ENCODE measurements around the gene PLEKHS1. TPM values are rescaled to one million over a fixed set of nuclear protein-coding genes. Genes with fewer than 3 reads are reported as not detected.

The PLEKHS1 gene
- total RNA-seq (under 1 TPM in 1 of 5 experiments, not detected in 4; 0.07 TPM), polyA plus RNA-seq (not detected), total RNA-seq (not detected)

- intact Hi-C loops (cut with micrococcal nuclease): no loop called here
Measured at GRCh38 chr10:113751181-113751732, at the start of gene PLEKHS1. PLEKHS1 (plus strand) TSS chr10:113751682; CDS start chr10:113755278, 3,596 bp downstream.

GRCh38 chr10:113704637-113705343, 46.7 kb upstream of the PLEKHS1 start:
- no peak overlapping the region for H3K27ac ChIP-seq (ENCODE audit: low read depth, low read length)
- H3K36me3 Mint-ChIP-seq: peaks cover 8 to 33% (median 16%) of the 10 kb centered on the region in 5 donors
- DNase-seq: peak in 5 of 9 donors; percentile 12 to 30 (median 19)
- peaks cover 0 to 4% (median 2%) of the 10 kb centered on the region in 3 experiments for H3K36me3 ChIP-seq (ENCODE audit: control insufficient read depth in 2 of 3, insufficient read depth in 3 of 3, low read length in 3 of 3)
- ATAC-seq: no peak
- H3K9me3 Mint-ChIP-seq: no peaks in the 10 kb centered on the region
- no peaks in the 10 kb centered on the region for H3K9me3 ChIP-seq (ENCODE audit: control insufficient read depth in 2 of 3, low read length in 3 of 3)
- H3K4me1 ChIP-seq (ENCODE audit: control insufficient read depth in 2 of 2, insufficient read depth in 2 of 2, low read length in 2 of 2): peaks cover 0 to 11% of the 10 kb centered on the region in 2 donors
- ChIA-PET POLR2A (no interaction called here), CTCF (interaction anchor here (2.8 kb wide), 1 partner anchor 397 kb away, joined by 7 read pairs; no protein-coding TSS in a partner anchor)
- H3K27me3 Mint-ChIP-seq: no peaks in the 10 kb centered on the region
- H3K4me1 Mint-ChIP-seq: peaks cover 20 to 39% (median 33%) of the 10 kb centered on the region in 7 donors
- no peak overlapping the region for H3K4me3 ChIP-seq (ENCODE audit: low read length)
- no peak overlapping the region for H3K27ac Mint-ChIP-seq
- no peaks in the 10 kb centered on the region for H3K27me3 ChIP-seq (ENCODE audit: control insufficient read depth in 2 of 2, insufficient read depth in 2 of 2, low read length in 2 of 2)
- intact Hi-C loops (cut with micrococcal nuclease): loop anchor here (1.0 to 2.0 kb wide), 3 partner anchors 25 to 399 kb away; partner anchors contain the start of gene CASP7 (in 1 of the 2)
- no peak overlapping the region for H3K4me3 Mint-ChIP-seq

More at GRCh38 chr10:113751181-113751732, at the start of gene PLEKHS1:
- no peaks in the 10 kb centered on the region for H3K4me1 Mint-ChIP-seq
- no peak within 1 kb of the TSS for H3K4me3 ChIP-seq (ENCODE audit: low read length)
- H3K9me3 ChIP-seq (ENCODE audit: control insufficient read depth in 2 of 3, low read length in 3 of 3): no peaks in the 10 kb centered on the region
- H3K27ac Mint-ChIP-seq: no peak within 1 kb of the TSS
- no peak within 1 kb of the TSS for H3K27ac ChIP-seq (ENCODE audit: low read depth, low read length)
- H3K36me3 ChIP-seq (ENCODE audit: control insufficient read depth in 2 of 3, insufficient read depth in 3 of 3, low read length in 3 of 3): no peaks in the 10 kb centered on the region
- no peaks in the 10 kb centered on the region for H3K4me1 ChIP-seq (ENCODE audit: control insufficient read depth in 2 of 2, insufficient read depth in 2 of 2, low read length in 2 of 2)
- no peak for ATAC-seq
- H3K9me3 Mint-ChIP-seq: no peaks in the 10 kb centered on the region
- CTCF ChIA-PET: no interaction called here
- H3K4me3 Mint-ChIP-seq: no peak within 1 kb of the TSS
- peaks cover 11 to 35% (median 24%) of the 10 kb centered on the region in 5 donors for H3K27me3 Mint-ChIP-seq
- H3K36me3 Mint-ChIP-seq: no peaks in the 10 kb centered on the region
- POLR2A ChIA-PET: no interaction called here
- no peak for DNase-seq
- no peaks in the 10 kb centered on the region for H3K27me3 ChIP-seq (ENCODE audit: control insufficient read depth in 2 of 2, insufficient read depth in 2 of 2, low read length in 2 of 2)

- H3K4me3 Mint-ChIP-seq: no peak overlapping the region
- peaks cover 7 to 34% (median 15%) of the 10 kb centered on the region in 5 donors for H3K36me3 Mint-ChIP-seq
- H3K36me3 ChIP-seq (ENCODE audit: control insufficient read depth in 2 of 3, insufficient read depth in 3 of 3, low read length in 3 of 3): peaks cover 0 to 4% (median 2%) of the 10 kb centered on the region in 3 experiments
- H3K4me3 ChIP-seq (ENCODE audit: low read length): no peak overlapping the region
- ChIA-PET POLR2A (no interaction called here), CTCF (interaction anchor here (2.8 kb wide), 1 partner anchor 396 kb away, joined by 7 read pairs; no protein-coding TSS in a partner anchor)
- no peaks in the 10 kb centered on the region for H3K27me3 Mint-ChIP-seq
- no peaks in the 10 kb centered on the region for H3K27me3 ChIP-seq (ENCODE audit: control insufficient read depth in 2 of 2, insufficient read depth in 2 of 2, low read length in 2 of 2)
- H3K27ac Mint-ChIP-seq: no peak overlapping the region
- no peaks in the 10 kb centered on the region for H3K9me3 Mint-ChIP-seq
- peaks cover 20 to 43% (median 33%) of the 10 kb centered on the region in 7 donors for H3K4me1 Mint-ChIP-seq
- DNase-seq (no peak), ATAC-seq (no peak)
- H3K9me3 ChIP-seq (ENCODE audit: control insufficient read depth in 2 of 3, low read length in 3 of 3): no peaks in the 10 kb centered on the region
- intact Hi-C loops (cut with micrococcal nuclease): loop anchor here (1.0 to 2.0 kb wide), 3 partner anchors 26 to 398 kb away; partner anchors contain the start of gene CASP7 (in 1 of the 2)
- peaks cover 0 to 11% of the 10 kb centered on the region in 2 donors for H3K4me1 ChIP-seq (ENCODE audit: control insufficient read depth in 2 of 2, insufficient read depth in 2 of 2, low read length in 2 of 2)
- H3K27ac ChIP-seq (ENCODE audit: low read depth, low read length): no peak overlapping the region
Measured at GRCh38 chr10:113705344-113705652, 46.2 kb upstream of the PLEKHS1 start.

DNA sequence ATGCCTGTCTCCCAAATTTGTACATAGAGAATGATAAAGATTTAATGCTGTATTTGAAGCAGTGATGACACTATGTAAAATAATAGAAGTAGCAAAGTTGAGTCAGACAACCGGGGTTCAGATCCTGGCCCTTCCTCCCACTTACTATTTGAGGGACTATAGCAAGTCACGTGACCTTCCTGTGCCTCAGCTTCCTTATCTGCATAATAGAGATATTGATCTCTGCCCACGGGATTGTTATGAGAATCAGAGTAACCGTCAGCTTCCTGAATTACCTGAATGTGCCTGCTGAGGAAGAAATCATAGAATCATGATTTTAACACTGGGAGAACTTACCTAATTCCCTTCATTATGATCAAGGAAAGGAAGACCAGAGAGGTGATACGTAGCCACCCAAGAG, 44.9 kb upstream of the PLEKHS1 start:
- Histone ChIP-seq H3K36me3 (ENCODE audit: control insufficient read depth in 2 of 3, insufficient read depth in 3 of 3, low read length in 3 of 3) (peaks cover 0 to 5% (median 2%) of the 10 kb centered on the region in 3 experiments), H3K4me1 (ENCODE audit: control insufficient read depth in 2 of 2, insufficient read depth in 2 of 2, low read length in 2 of 2) (peaks cover 0 to 11% of the 10 kb centered on the region in 2 donors), H3K27me3 (ENCODE audit: control insufficient read depth in 2 of 2, insufficient read depth in 2 of 2, low read length in 2 of 2) (no peaks in the 10 kb centered on the region), H3K4me3 (ENCODE audit: low read length) (no peak overlapping the region), H3K27ac (ENCODE audit: low read depth, low read length) (no peak overlapping the region), H3K9me3 (ENCODE audit: control insufficient read depth in 2 of 3, low read length in 3 of 3) (no peaks in the 10 kb centered on the region)
- Mint-ChIP-seq H3K9me3 (no peaks in the 10 kb centered on the region), H3K27ac (peak overlapping the region in 2 of 9 donors; percentile 36), H3K4me1 (peaks cover 20 to 43% (median 33%) of the 10 kb centered on the region in 7 donors), H3K27me3 (no peaks in the 10 kb centered on the region), H3K4me3 (peak overlapping the region in 1 of 10 donors; percentile 48), H3K36me3 (peaks cover 0 to 35% (median 7%) of the 10 kb centered on the region in 5 donors)
- intact Hi-C loops (cut with micrococcal nuclease): no loop called here
- DNase-seq (no peak), ATAC-seq (no peak)
- CTCF ChIA-PET: interaction anchor here (2.8 kb wide), 1 partner anchor 395 kb away, joined by 7 read pairs; no protein-coding TSS in a partner anchor
- POLR2A ChIA-PET: no interaction called here

DNA sequence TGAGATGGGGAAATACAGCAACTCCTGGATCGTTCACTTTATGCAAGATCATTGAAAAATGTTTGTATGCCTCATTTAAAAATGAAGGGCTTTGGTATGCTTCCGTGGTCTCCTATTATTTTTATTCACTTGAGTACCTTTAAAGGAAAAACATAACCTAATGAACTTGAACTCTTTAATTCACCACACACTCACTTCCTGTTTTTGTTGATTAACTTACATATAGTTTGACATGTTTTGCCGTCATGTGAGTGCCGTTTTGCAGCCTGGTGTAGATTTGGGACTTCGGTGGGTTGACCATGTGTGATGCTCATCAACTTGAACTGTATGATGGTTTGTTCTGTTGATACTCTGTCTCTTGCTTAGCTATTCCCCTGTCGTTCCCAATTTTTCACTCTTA, 42.8 kb upstream of the PLEKHS1 start:
- ATAC-seq (no peak), DNase-seq (no peak)
- Histone ChIP-seq H3K27ac (ENCODE audit: low read depth, low read length) (no peak overlapping the region), H3K36me3 (ENCODE audit: control insufficient read depth in 2 of 3, insufficient read depth in 3 of 3, low read length in 3 of 3) (peaks cover 0 to 5% (median 0%) of the 10 kb centered on the region in 3 experiments), H3K4me1 (ENCODE audit: control insufficient read depth in 2 of 2, insufficient read depth in 2 of 2, low read length in 2 of 2) (peaks cover 0 to 11% of the 10 kb centered on the region in 2 donors), H3K27me3 (ENCODE audit: control insufficient read depth in 2 of 2, insufficient read depth in 2 of 2, low read length in 2 of 2) (no peaks in the 10 kb centered on the region), H3K4me3 (ENCODE audit: low read length) (no peak overlapping the region), H3K9me3 (ENCODE audit: control insufficient read depth in 2 of 3, low read length in 3 of 3) (no peaks in the 10 kb centered on the region)
- Mint-ChIP-seq H3K9me3 (no peaks in the 10 kb centered on the region), H3K4me3 (peak overlapping the region in 1 of 10 donors; percentile 39), H3K4me1 (peaks cover 20 to 43% (median 30%) of the 10 kb centered on the region in 7 donors), H3K36me3 (peaks cover 0 to 36% (median 12%) of the 10 kb centered on the region in 5 donors), H3K27me3 (no peaks in the 10 kb centered on the region), H3K27ac (peak overlapping the region in 3 of 9 donors; percentile 49 to 72 (median 68))
- ChIA-PET POLR2A (no interaction called here), CTCF (no interaction called here)
- intact Hi-C loops (cut with micrococcal nuclease): no loop called here

DNA sequence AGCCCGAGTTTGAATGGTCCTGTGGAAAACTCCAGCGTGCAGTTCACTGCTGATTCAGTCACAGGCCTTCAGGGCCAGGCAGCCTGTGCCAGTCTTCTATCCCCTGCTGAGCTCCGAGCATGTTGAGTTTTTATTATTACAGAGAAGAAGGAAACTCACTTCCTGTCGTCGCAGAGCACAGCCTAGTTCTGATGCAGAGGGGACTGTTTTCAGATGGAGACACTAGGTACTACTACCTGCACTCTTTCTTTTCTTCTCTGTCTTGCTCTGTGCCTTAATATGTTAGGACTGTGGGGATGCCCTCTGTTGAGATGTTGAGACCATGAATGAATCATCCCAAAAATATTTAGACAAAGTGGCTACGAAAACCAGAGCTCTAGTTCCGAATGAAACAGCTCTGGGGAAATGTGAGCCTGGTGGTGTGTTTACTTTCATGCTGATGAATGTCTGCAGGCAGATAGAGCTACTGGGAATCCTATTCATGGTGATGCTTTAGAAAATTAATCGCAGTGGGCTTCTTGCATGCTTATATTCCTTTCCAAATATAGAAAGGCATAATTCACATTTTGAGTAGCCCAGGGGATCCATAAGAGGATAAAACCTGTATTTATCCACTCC, 42.2 kb upstream of the PLEKHS1 start:
- ChIA-PET POLR2A (interaction anchor here (0.6 kb wide), 1 partner anchor 410 kb away, joined by 3 read pairs; no protein-coding TSS in a partner anchor), CTCF (no interaction called here)
- H3K27ac Mint-ChIP-seq: peak overlapping the region in 2 of 9 donors; percentile 63 to 72
- no peaks in the 10 kb centered on the region for H3K27me3 ChIP-seq (ENCODE audit: control insufficient read depth in 2 of 2, insufficient read depth in 2 of 2, low read length in 2 of 2)
- H3K9me3 Mint-ChIP-seq: no peaks in the 10 kb centered on the region
- H3K36me3 Mint-ChIP-seq: peaks cover 0 to 39% (median 17%) of the 10 kb centered on the region in 5 donors
- intact Hi-C loops (cut with micrococcal nuclease): no loop called here
- no peak overlapping the region for H3K4me3 ChIP-seq (ENCODE audit: low read length)
- H3K36me3 ChIP-seq (ENCODE audit: control insufficient read depth in 2 of 3, insufficient read depth in 3 of 3, low read length in 3 of 3): peaks cover 0 to 5% (median 0%) of the 10 kb centered on the region in 3 experiments
- H3K4me3 Mint-ChIP-seq: peak overlapping the region in 1 of 10 donors; percentile 5
- H3K4me1 Mint-ChIP-seq: peaks cover 20 to 43% (median 30%) of the 10 kb centered on the region in 7 donors
- no peak overlapping the region for H3K27ac ChIP-seq (ENCODE audit: low read depth, low read length)
- H3K27me3 Mint-ChIP-seq: no peaks in the 10 kb centered on the region
- H3K9me3 ChIP-seq (ENCODE audit: control insufficient read depth in 2 of 3, low read length in 3 of 3): no peaks in the 10 kb centered on the region
- peaks cover 0 to 11% of the 10 kb centered on the region in 2 donors for H3K4me1 ChIP-seq (ENCODE audit: control insufficient read depth in 2 of 2, insufficient read depth in 2 of 2, low read length in 2 of 2)
- DNase-seq (no peak), ATAC-seq (no peak)

Data from naive thymus-derived CD4-positive, alpha-beta T cell (primary cell).